ENCODE measurements around the gene CRISP1. TPM values are rescaled to one million over a fixed set of nuclear protein-coding genes. Genes with fewer than 3 reads are reported as not detected.

The CRISP1 gene
- total RNA-seq, 1 donor from 2014 or later = not detected

Other genes with a start within 250 kb of the CRISP1 start
- gene RHAG, start 229.7 kb downstream of the CRISP1 start, total RNA-seq = 2.5 TPM
- gene CRISP2, start 153.0 kb downstream of the CRISP1 start, total RNA-seq = not detected
- gene CRISP3, start 122.1 kb downstream of the CRISP1 start, total RNA-seq = 19.2 TPM
- not detected for gene PGK2, start 79.2 kb downstream of the CRISP1 start, total RNA-seq
- not detected for gene DEFB114, start 97.6 kb upstream of the CRISP1 start, total RNA-seq
- gene DEFB113, start 103.1 kb upstream of the CRISP1 start, total RNA-seq = not detected
- not detected for gene DEFB110, start 155.5 kb upstream of the CRISP1 start, total RNA-seq
- gene DEFB112, start 183.4 kb upstream of the CRISP1 start, total RNA-seq = not detected